ENCODE data around the gene RGS4. TPM values are rescaled to one million over a fixed set of nuclear protein-coding genes. Genes with fewer than 3 reads are reported as not detected.
"Not testable (repeated sequence)": the region's sequence is repeated elsewhere in the genome, so short reads cannot be mapped to it uniquely, and the experiment has no call there.

The RGS4 gene
- total and polyA plus RNA-seq, 4 donors, result 11.9 to 42.1 (median 25.7) TPM

GRCh38 chr1:163084330-163084729 is 15.2 kb downstream of the RGS4 start:
- 18 to 21% methylated on average over 1 of the region's 1 CpG for WGBS, 2 donors
- no peak for ATAC-seq (ENCODE audit: low FRiP score)
- H3K9me3 ChIP-seq (ENCODE audit: control insufficient read depth, low read length), result no peaks in the 10 kb centered on the region
- H3K27ac ChIP-seq (ENCODE audit: low read depth in 1 of 2, low read length in 2 of 2), result peak overlapping the region in 1 of 2 donors; percentile 90
- intact Hi-C loops (cut with DNase I), result no loop called here
- DNase-seq, result no peak
- H3K4me3 ChIP-seq (ENCODE audit: low read length in 2 of 2), result no peak overlapping the region
- H3K27me3 ChIP-seq (ENCODE audit: control insufficient read depth in 1 of 2, insufficient read depth in 2 of 2, low read length in 1 of 2), result no peaks in the 10 kb centered on the region
- H3K36me3 ChIP-seq (ENCODE audit: control insufficient read depth in 1 of 2, insufficient read depth in 2 of 2, low read length in 1 of 2), result no peaks in the 10 kb centered on the region
- peaks cover 9 to 14% of the 10 kb centered on the region in 2 donors for H3K4me1 ChIP-seq (ENCODE audit: control insufficient read depth in 1 of 2, insufficient read depth in 2 of 2, low read length in 2 of 2)

GRCh38 chr1:163085041-163085903 is 16.1 kb downstream of the RGS4 start:
- Histone ChIP-seq H3K4me3 (ENCODE audit: low read length in 2 of 2) (no peak overlapping the region), H3K9me3 (ENCODE audit: control insufficient read depth, low read length) (no peaks in the 10 kb centered on the region), H3K4me1 (ENCODE audit: control insufficient read depth in 1 of 2, insufficient read depth in 2 of 2, low read length in 2 of 2) (peaks cover 9 to 14% of the 10 kb centered on the region in 2 donors), H3K27ac (ENCODE audit: low read depth in 1 of 2, low read length in 2 of 2) (peak overlapping the region; percentile 93 to 95), H3K27me3 (ENCODE audit: control insufficient read depth in 1 of 2, insufficient read depth in 2 of 2, low read length in 1 of 2) (no peaks in the 10 kb centered on the region), H3K36me3 (ENCODE audit: control insufficient read depth in 1 of 2, insufficient read depth in 2 of 2, low read length in 1 of 2) (no peaks in the 10 kb centered on the region)
- ATAC-seq (ENCODE audit: low FRiP score) (peak; percentile 72), DNase-seq (no peak)
- 15 to 19% methylated on average over 4 of the region's 4 CpGs for WGBS, 2 donors
- intact Hi-C loops (cut with DNase I), result loop anchor here in 1 of 2 donors (5.0 kb wide), 1 partner anchor 82 kb away; no protein-coding TSS in a partner anchor

GRCh38 chr1:163085904-163086268 is 16.7 kb downstream of the RGS4 start:
- no peak for DNase-seq
- peaks cover 9 to 14% of the 10 kb centered on the region in 2 donors for H3K4me1 ChIP-seq (ENCODE audit: control insufficient read depth in 1 of 2, insufficient read depth in 2 of 2, low read length in 2 of 2)
- H3K36me3 ChIP-seq (ENCODE audit: control insufficient read depth in 1 of 2, insufficient read depth in 2 of 2, low read length in 1 of 2), result no peaks in the 10 kb centered on the region
- no peak for ATAC-seq (ENCODE audit: low FRiP score)
- no peaks in the 10 kb centered on the region for H3K9me3 ChIP-seq (ENCODE audit: control insufficient read depth, low read length)
- peak overlapping the region in 1 of 2 donors; percentile 67 for H3K27ac ChIP-seq (ENCODE audit: low read depth in 1 of 2, low read length in 2 of 2)
- 2 to 10% methylated on average over 2 of the region's 2 CpGs for whole genome bisulfite sequencing, 2 donors
- H3K27me3 ChIP-seq (ENCODE audit: control insufficient read depth in 1 of 2, insufficient read depth in 2 of 2, low read length in 1 of 2), result no peaks in the 10 kb centered on the region
- H3K4me3 ChIP-seq (ENCODE audit: low read length in 2 of 2), result no peak overlapping the region
- intact Hi-C loops (cut with DNase I), result loop anchor here in 1 of 2 donors (5.0 kb wide), 1 partner anchor 81 kb away; no protein-coding TSS in a partner anchor

- not testable (repeated sequence) for DNase-seq; H3K36me3 ChIP-seq (ENCODE audit: control insufficient read depth in 1 of 2, insufficient read depth in 2 of 2, low read length in 1 of 2); H3K27ac ChIP-seq (ENCODE audit: low read depth in 1 of 2, low read length in 2 of 2); H3K4me3 ChIP-seq (ENCODE audit: low read length in 2 of 2); H3K27me3 ChIP-seq (ENCODE audit: control insufficient read depth in 1 of 2, insufficient read depth in 2 of 2, low read length in 1 of 2); H3K4me1 ChIP-seq (ENCODE audit: control insufficient read depth in 1 of 2, insufficient read depth in 2 of 2, low read length in 2 of 2); ATAC-seq (ENCODE audit: low FRiP score); H3K9me3 ChIP-seq (ENCODE audit: control insufficient read depth, low read length)
- WGBS, 2 donors, result 84 to 88% methylated on average over 4 of the region's 4 CpGs
- intact Hi-C loops (cut with DNase I), result loop anchor here in 1 of 2 donors (5.0 kb wide), 1 partner anchor 78 kb away; no protein-coding TSS in a partner anchor
Measured at GRCh38 chr1:163089117-163089516, 20.0 kb downstream of the RGS4 start.

GRCh38 chr1:163090321-163090945 is 21.3 kb downstream of the RGS4 start:
- WGBS, 2 donors, result 74 to 82% methylated on average over 3 of the region's 3 CpGs
- H3K27ac ChIP-seq (ENCODE audit: low read depth in 1 of 2, low read length in 2 of 2), result no peak overlapping the region
- no peaks in the 10 kb centered on the region for H3K9me3 ChIP-seq (ENCODE audit: control insufficient read depth, low read length)
- H3K36me3 ChIP-seq (ENCODE audit: control insufficient read depth in 1 of 2, insufficient read depth in 2 of 2, low read length in 1 of 2), result no peaks in the 10 kb centered on the region
- H3K4me1 ChIP-seq (ENCODE audit: control insufficient read depth in 1 of 2, insufficient read depth in 2 of 2, low read length in 2 of 2), result peaks cover 2 to 4% of the 10 kb centered on the region in 2 donors
- no peaks in the 10 kb centered on the region for H3K27me3 ChIP-seq (ENCODE audit: control insufficient read depth in 1 of 2, insufficient read depth in 2 of 2, low read length in 1 of 2)
- no peak for DNase-seq
- ATAC-seq (ENCODE audit: low FRiP score), result no peak
- no peak overlapping the region for H3K4me3 ChIP-seq (ENCODE audit: low read length in 2 of 2)
- intact Hi-C loops (cut with DNase I), result no loop called here

GRCh38 chr1:163093169-163093568 is 24.0 kb downstream of the RGS4 start:
- H3K4me3 ChIP-seq (ENCODE audit: low read length in 2 of 2), result no peak overlapping the region
- H3K36me3 ChIP-seq (ENCODE audit: control insufficient read depth in 1 of 2, insufficient read depth in 2 of 2, low read length in 1 of 2), result no peaks in the 10 kb centered on the region
- DNase-seq (no peak), ATAC-seq (ENCODE audit: low FRiP score) (no peak)
- no peaks in the 10 kb centered on the region for H3K4me1 ChIP-seq (ENCODE audit: control insufficient read depth in 1 of 2, insufficient read depth in 2 of 2, low read length in 2 of 2)
- H3K27me3 ChIP-seq (ENCODE audit: control insufficient read depth in 1 of 2, insufficient read depth in 2 of 2, low read length in 1 of 2), result no peaks in the 10 kb centered on the region
- no peaks in the 10 kb centered on the region for H3K9me3 ChIP-seq (ENCODE audit: control insufficient read depth, low read length)
- 92 to 93% methylated on average over 4 of the region's 4 CpGs for WGBS, 2 donors
- H3K27ac ChIP-seq (ENCODE audit: low read depth in 1 of 2, low read length in 2 of 2), result no peak overlapping the region
- intact Hi-C loops (cut with DNase I), result no loop called here

GRCh38 chr1:163093579-163093978 is 24.4 kb downstream of the RGS4 start:
- no peak overlapping the region for H3K4me3 ChIP-seq (ENCODE audit: low read length in 2 of 2)
- no peaks in the 10 kb centered on the region for H3K4me1 ChIP-seq (ENCODE audit: control insufficient read depth in 1 of 2, insufficient read depth in 2 of 2, low read length in 2 of 2)
- intact Hi-C loops (cut with DNase I), result no loop called here
- no peaks in the 10 kb centered on the region for H3K27me3 ChIP-seq (ENCODE audit: control insufficient read depth in 1 of 2, insufficient read depth in 2 of 2, low read length in 1 of 2)
- no peaks in the 10 kb centered on the region for H3K36me3 ChIP-seq (ENCODE audit: control insufficient read depth in 1 of 2, insufficient read depth in 2 of 2, low read length in 1 of 2)
- 75 to 78% methylated on average over 9 of the region's 9 CpGs for WGBS, 2 donors
- ATAC-seq (ENCODE audit: low FRiP score), result no peak
- no peak overlapping the region for H3K27ac ChIP-seq (ENCODE audit: low read depth in 1 of 2, low read length in 2 of 2)
- no peak for DNase-seq
- H3K9me3 ChIP-seq (ENCODE audit: control insufficient read depth, low read length), result no peaks in the 10 kb centered on the region

GRCh38 chr1:163094182-163094581 is 25.0 kb downstream of the RGS4 start:
- H3K4me1 ChIP-seq (ENCODE audit: control insufficient read depth in 1 of 2, insufficient read depth in 2 of 2, low read length in 2 of 2), result no peaks in the 10 kb centered on the region
- no peak overlapping the region for H3K27ac ChIP-seq (ENCODE audit: low read depth in 1 of 2, low read length in 2 of 2)
- H3K4me3 ChIP-seq (ENCODE audit: low read length in 2 of 2), result no peak overlapping the region
- H3K9me3 ChIP-seq (ENCODE audit: control insufficient read depth, low read length), result no peaks in the 10 kb centered on the region
- H3K36me3 ChIP-seq (ENCODE audit: control insufficient read depth in 1 of 2, insufficient read depth in 2 of 2, low read length in 1 of 2), result no peaks in the 10 kb centered on the region
- intact Hi-C loops (cut with DNase I), result no loop called here
- ATAC-seq (ENCODE audit: low FRiP score) (no peak), DNase-seq (no peak)
- H3K27me3 ChIP-seq (ENCODE audit: control insufficient read depth in 1 of 2, insufficient read depth in 2 of 2, low read length in 1 of 2), result no peaks in the 10 kb centered on the region
- 24% methylated on average over 4 of the region's 4 CpGs for WGBS, 2 donors

Data from aorta (tissue), 5 donors.